ENCODE measurements around the gene LUC7L. TPM values are rescaled to one million over a fixed set of nuclear protein-coding genes. Genes with fewer than 3 reads are reported as not detected.
A peak's percentile ranks its signal among the peaks of the same experiment; 100 is the strongest.
"Not testable (repeated sequence)": the region's sequence is repeated elsewhere in the genome, so short reads cannot be mapped to it uniquely, and the experiment has no call there.

LUC7L gene
- total RNA-seq, 1 donor from 2014 or later: 203 TPM

GRCh38 chr16:165539-166374 lies 63.5 kb downstream of the LUC7L start, which contains the start of gene HBM:
TSS of gene HBM (plus strand) at chr16:165978. CDS start at chr16:165998, 20 bp downstream.
- Mint-ChIP-seq H3K4me1 (no peaks in the 10 kb centered on the region), H3K27ac (no peak within 1 kb of the TSS), H3K36me3 (no peaks in the 10 kb centered on the region), H3K27me3 (ENCODE audit: low read depth) (peaks cover 81% of the 10 kb centered on the region), H3K4me3 (peak within 1 kb of the TSS; percentile 15), H3K9me3 (no peaks in the 10 kb centered on the region)
- TF ChIP-seq CTCF (IDR thresholded peaks at IDR 0.05; ENCODE audit: unreplicated experiment): no peak
- DNase-seq (ENCODE audit: low spot score in 2 of 2, unreplicated experiment in 2 of 2): no peak

GRCh38 chr16:164827-165538 lies 64.3 kb downstream of the LUC7L start:
- Mint-ChIP-seq H3K4me3 (peak overlapping the region; percentile 15), H3K9me3 (no peaks in the 10 kb centered on the region), H3K27me3 (ENCODE audit: low read depth) (peaks cover 75% of the 10 kb centered on the region), H3K36me3 (no peaks in the 10 kb centered on the region), H3K27ac (no peak overlapping the region), H3K4me1 (no peaks in the 10 kb centered on the region)
- TF ChIP-seq CTCF (IDR thresholded peaks at IDR 0.05; ENCODE audit: unreplicated experiment): no peak
- no peak for DNase-seq (ENCODE audit: low spot score in 2 of 2, unreplicated experiment in 2 of 2)

- not testable (repeated sequence) for H3K27ac Mint-ChIP-seq; H3K4me3 Mint-ChIP-seq; H3K4me1 Mint-ChIP-seq; DNase-seq (ENCODE audit: low spot score in 2 of 2, unreplicated experiment in 2 of 2); H3K9me3 Mint-ChIP-seq; H3K36me3 Mint-ChIP-seq
- peaks cover 76% of the 10 kb centered on the region for H3K27me3 Mint-ChIP-seq (ENCODE audit: low read depth)
Observed at GRCh38 chr16:164134-164823, 65.0 kb downstream of the LUC7L start.

- not testable (repeated sequence) for H3K9me3 Mint-ChIP-seq; H3K4me1 Mint-ChIP-seq; H3K4me3 Mint-ChIP-seq; H3K36me3 Mint-ChIP-seq; DNase-seq (ENCODE audit: low spot score in 2 of 2, unreplicated experiment in 2 of 2); H3K27ac Mint-ChIP-seq
- peaks cover 74% of the 10 kb centered on the region for H3K27me3 Mint-ChIP-seq (ENCODE audit: low read depth)
Observed at GRCh38 chr16:163696-164095, 65.6 kb downstream of the LUC7L start.

- H3K27ac Mint-ChIP-seq; H3K4me3 Mint-ChIP-seq; H3K9me3 Mint-ChIP-seq; H3K36me3 Mint-ChIP-seq; DNase-seq (ENCODE audit: low spot score in 2 of 2, unreplicated experiment in 2 of 2); H3K4me1 Mint-ChIP-seq: not testable (repeated sequence)
- peaks cover 72% of the 10 kb centered on the region for H3K27me3 Mint-ChIP-seq (ENCODE audit: low read depth)
Observed at GRCh38 chr16:163139-163538, 66.1 kb downstream of the LUC7L start.

- Mint-ChIP-seq H3K27ac (no peak overlapping the region), H3K9me3 (no peaks in the 10 kb centered on the region), H3K27me3 (ENCODE audit: low read depth) (peaks cover 72% of the 10 kb centered on the region), H3K36me3 (no peaks in the 10 kb centered on the region), H3K4me3 (no peak overlapping the region), H3K4me1 (no peaks in the 10 kb centered on the region)
- no peak for TF ChIP-seq CTCF (IDR thresholded peaks at IDR 0.05; ENCODE audit: unreplicated experiment)
- no peak for DNase-seq (ENCODE audit: low spot score in 2 of 2, unreplicated experiment in 2 of 2)
Observed at GRCh38 chr16:162271-162991, 66.8 kb downstream of the LUC7L start.

All from mesothelial cell of epicardium (in vitro differentiated cells).